ENCODE data around the gene GZMM. TPM values are rescaled to one million over a fixed set of nuclear protein-coding genes. Genes with fewer than 3 reads are reported as not detected.

The GZMM gene
- total RNA-seq, 2 experiments from 2014 or later: 41.6 to 46.3 TPM

DNA sequence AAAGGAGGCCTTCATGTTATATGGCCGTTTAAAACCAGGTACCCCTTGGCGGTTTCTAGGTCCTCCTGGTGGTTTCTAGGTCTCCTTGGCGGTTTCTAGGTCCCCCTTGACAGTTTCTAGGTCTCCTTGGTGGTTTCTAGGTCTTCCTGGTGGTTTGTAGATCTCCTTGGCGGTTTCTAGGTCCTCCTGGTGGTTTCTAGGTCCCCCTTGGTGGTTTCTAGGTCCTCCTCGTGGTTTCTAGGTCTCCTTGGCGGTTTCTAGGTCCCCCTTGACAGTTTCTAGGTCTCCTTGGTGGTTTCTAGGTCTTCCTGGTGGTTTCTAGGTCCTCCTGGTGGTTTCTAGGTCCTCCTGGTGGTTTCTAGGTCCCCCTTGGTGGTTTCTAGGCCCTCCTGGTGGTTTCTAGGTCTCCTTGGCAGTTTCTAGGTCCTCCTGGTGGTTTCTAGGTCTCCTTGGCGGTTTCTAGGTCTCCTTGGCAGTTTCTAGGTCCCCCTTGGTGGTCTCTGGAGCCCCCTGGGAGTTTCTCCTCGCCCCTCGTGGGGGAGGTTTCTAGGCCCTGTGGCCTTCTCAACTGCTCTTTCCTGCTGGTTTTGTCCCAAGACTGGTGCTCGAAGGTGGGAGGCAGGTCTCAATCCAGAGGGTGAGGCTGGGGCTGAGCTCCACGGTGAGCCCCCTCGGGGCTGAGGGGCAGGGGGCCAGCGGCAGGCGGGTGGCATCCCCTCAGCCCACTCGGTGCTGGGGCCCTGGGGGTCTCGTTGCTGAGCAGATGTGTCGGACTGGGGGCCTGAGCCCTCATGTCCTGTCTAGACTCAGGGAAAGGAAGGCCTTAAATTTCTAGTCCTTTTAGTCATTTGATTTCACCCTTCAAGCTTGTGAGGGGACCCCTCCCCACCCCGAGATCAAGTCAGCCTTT is 53.8 kb downstream of the GZMM start:
- H3K27me3 Mint-ChIP-seq: peaks cover 6% of the 10 kb centered on the region
- Histone ChIP-seq H3K4me1 (ENCODE audit: insufficient read depth, low read length) (no peaks in the 10 kb centered on the region), H3K9me3 (ENCODE audit: control insufficient read depth in 1 of 2, insufficient read depth in 1 of 2, low read length in 2 of 2) (peaks cover 0 to 9% of the 10 kb centered on the region in 2 experiments), H3K4me3 (ENCODE audit: low read length) (no peak overlapping the region), H3K27ac (ENCODE audit: low read depth in 1 of 2, low read length in 2 of 2) (no peak overlapping the region), H3K27me3 (ENCODE audit: control insufficient read depth in 1 of 2, insufficient read depth in 2 of 2, low read length in 2 of 2) (no peaks in the 10 kb centered on the region), H3K36me3 (ENCODE audit: insufficient read depth, low read length) (no peaks in the 10 kb centered on the region)
- H3K36me3 Mint-ChIP-seq (ENCODE audit: low read depth): no peaks in the 10 kb centered on the region
- H3K27ac Mint-ChIP-seq: no peak overlapping the region
- DNase-seq: no peak
- ChIA-PET POLR2A (no interaction called here), CTCF (no interaction called here)
- no peak for TF ChIP-seq CTCF (IDR thresholded peaks at IDR 0.05)
- no peak for ATAC-seq (ENCODE audit: poor library complexity)
- intact Hi-C loops (cut with DNase I, micrococcal nuclease): no loop called here
- no peaks in the 10 kb centered on the region for H3K4me1 Mint-ChIP-seq (ENCODE audit: low read depth)
- no peaks in the 10 kb centered on the region for H3K9me3 Mint-ChIP-seq
- H3K4me3 Mint-ChIP-seq: no peak overlapping the region

Other genes with a start within 250 kb of the GZMM start
- gene MIER2, start 199.3 kb upstream of the GZMM start, total RNA-seq: 10 to 100 TPM in 1 of 2 experiments, 1 to 10 TPM in 1; 9.5 to 11.5 TPM
- not detected for gene C2CD4C, start 134.9 kb upstream of the GZMM start, total RNA-seq
- under 1 TPM; 0.36 to 0.42 TPM for gene SHC2, start 83.0 kb upstream of the GZMM start, total RNA-seq
- under 1 TPM; 0.20 to 0.91 TPM for gene MADCAM1, start 47.6 kb upstream of the GZMM start, total RNA-seq
- gene TPGS1, start 36.6 kb upstream of the GZMM start, total RNA-seq: 10 to 100 TPM; 17.2 to 18.2 TPM
- 10 to 100 TPM; 38.5 to 43.4 TPM for gene CDC34, start 12.3 kb upstream of the GZMM start, total RNA-seq
- 10 to 100 TPM; 68.7 to 71.6 TPM for gene BSG, start 28.5 kb downstream of the GZMM start, total RNA-seq
- 1 to 10 TPM; 2.1 TPM for gene HCN2, start 45.8 kb downstream of the GZMM start, total RNA-seq
- gene POLRMT, start 89.5 kb downstream of the GZMM start, total RNA-seq: 10 to 100 TPM; 54.4 to 56.2 TPM
- gene FGF22, start 95.8 kb downstream of the GZMM start, total RNA-seq: under 1 TPM; 0.42 to 0.49 TPM
- 100 to 1,000 TPM; 112 to 119 TPM for gene RNF126, start 119.2 kb downstream of the GZMM start, total RNA-seq
- gene FSTL3, start 132.3 kb downstream of the GZMM start, total RNA-seq: 1 to 10 TPM; 2.2 to 3.4 TPM
- gene PRSS57, start 151.4 kb downstream of the GZMM start, total RNA-seq: not detected
- gene PALM, start 164.9 kb downstream of the GZMM start, total RNA-seq: not detected
- gene MISP, start 207.1 kb downstream of the GZMM start, total RNA-seq: not detected

Data from CD4-positive, alpha-beta T cell (primary cell).